Measurements from ENCODE around the gene ARAP1. TPM values are rescaled to one million over a fixed set of nuclear protein-coding genes. Genes with fewer than 3 reads are reported as not detected.

ARAP1 gene
- total and polyA plus RNA-seq, 2 of the 8 experiments (the other 6 are each of a cell fraction or from before 2014, with no cell fraction given) = 25.7 to 61.6 TPM

DNA sequence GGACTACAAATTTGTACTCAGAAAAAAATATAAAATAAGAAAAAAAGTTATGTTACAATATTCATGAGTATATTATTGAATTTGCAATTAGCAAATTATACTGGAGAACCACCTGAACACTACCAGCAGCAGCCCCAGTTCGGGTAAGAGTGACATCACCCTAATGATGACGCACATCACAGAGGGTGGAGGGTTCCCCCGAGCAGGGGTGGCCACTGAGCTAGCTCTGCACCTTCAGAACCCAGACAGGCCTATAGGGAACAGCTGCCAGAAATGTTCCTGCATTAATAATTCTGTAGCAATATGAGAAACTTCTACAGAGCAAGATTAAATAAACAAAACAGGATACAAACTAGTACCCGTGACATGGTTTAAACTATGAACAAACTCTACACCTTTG lies 17.5 kb upstream of the ARAP1 start (continued):
- TF ChIP-seq, protein P1, sequence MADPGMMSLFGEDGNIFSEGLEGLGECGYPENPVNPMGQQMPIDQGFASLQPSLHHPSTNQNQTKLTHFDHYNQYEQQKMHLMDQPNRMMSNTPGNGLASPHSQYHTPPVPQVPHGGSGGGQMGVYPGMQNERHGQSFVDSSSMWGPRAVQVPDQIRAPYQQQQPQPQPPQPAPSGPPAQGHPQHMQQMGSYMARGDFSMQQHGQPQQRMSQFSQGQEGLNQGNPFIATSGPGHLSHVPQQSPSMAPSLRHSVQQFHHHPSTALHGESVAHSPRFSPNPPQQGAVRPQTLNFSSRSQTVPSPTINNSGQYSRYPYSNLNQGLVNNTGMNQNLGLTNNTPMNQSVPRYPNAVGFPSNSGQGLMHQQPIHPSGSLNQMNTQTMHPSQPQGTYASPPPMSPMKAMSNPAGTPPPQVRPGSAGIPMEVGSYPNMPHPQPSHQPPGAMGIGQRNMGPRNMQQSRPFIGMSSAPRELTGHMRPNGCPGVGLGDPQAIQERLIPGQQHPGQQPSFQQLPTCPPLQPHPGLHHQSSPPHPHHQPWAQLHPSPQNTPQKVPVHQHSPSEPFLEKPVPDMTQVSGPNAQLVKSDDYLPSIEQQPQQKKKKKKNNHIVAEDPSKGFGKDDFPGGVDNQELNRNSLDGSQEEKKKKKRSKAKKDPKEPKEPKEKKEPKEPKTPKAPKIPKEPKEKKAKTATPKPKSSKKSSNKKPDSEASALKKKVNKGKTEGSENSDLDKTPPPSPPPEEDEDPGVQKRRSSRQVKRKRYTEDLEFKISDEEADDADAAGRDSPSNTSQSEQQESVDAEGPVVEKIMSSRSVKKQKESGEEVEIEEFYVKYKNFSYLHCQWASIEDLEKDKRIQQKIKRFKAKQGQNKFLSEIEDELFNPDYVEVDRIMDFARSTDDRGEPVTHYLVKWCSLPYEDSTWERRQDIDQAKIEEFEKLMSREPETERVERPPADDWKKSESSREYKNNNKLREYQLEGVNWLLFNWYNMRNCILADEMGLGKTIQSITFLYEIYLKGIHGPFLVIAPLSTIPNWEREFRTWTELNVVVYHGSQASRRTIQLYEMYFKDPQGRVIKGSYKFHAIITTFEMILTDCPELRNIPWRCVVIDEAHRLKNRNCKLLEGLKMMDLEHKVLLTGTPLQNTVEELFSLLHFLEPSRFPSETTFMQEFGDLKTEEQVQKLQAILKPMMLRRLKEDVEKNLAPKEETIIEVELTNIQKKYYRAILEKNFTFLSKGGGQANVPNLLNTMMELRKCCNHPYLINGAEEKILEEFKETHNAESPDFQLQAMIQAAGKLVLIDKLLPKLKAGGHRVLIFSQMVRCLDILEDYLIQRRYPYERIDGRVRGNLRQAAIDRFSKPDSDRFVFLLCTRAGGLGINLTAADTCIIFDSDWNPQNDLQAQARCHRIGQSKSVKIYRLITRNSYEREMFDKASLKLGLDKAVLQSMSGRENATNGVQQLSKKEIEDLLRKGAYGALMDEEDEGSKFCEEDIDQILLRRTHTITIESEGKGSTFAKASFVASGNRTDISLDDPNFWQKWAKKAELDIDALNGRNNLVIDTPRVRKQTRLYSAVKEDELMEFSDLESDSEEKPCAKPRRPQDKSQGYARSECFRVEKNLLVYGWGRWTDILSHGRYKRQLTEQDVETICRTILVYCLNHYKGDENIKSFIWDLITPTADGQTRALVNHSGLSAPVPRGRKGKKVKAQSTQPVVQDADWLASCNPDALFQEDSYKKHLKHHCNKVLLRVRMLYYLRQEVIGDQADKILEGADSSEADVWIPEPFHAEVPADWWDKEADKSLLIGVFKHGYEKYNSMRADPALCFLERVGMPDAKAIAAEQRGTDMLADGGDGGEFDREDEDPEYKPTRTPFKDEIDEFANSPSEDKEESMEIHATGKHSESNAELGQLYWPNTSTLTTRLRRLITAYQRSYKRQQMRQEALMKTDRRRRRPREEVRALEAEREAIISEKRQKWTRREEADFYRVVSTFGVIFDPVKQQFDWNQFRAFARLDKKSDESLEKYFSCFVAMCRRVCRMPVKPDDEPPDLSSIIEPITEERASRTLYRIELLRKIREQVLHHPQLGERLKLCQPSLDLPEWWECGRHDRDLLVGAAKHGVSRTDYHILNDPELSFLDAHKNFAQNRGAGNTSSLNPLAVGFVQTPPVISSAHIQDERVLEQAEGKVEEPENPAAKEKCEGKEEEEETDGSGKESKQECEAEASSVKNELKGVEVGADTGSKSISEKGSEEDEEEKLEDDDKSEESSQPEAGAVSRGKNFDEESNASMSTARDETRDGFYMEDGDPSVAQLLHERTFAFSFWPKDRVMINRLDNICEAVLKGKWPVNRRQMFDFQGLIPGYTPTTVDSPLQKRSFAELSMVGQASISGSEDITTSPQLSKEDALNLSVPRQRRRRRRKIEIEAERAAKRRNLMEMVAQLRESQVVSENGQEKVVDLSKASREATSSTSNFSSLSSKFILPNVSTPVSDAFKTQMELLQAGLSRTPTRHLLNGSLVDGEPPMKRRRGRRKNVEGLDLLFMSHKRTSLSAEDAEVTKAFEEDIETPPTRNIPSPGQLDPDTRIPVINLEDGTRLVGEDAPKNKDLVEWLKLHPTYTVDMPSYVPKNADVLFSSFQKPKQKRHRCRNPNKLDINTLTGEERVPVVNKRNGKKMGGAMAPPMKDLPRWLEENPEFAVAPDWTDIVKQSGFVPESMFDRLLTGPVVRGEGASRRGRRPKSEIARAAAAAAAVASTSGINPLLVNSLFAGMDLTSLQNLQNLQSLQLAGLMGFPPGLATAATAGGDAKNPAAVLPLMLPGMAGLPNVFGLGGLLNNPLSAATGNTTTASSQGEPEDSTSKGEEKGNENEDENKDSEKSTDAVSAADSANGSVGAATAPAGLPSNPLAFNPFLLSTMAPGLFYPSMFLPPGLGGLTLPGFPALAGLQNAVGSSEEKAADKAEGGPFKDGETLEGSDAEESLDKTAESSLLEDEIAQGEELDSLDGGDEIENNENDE (IDR thresholded peaks at IDR 0.05; ENCODE audit: insufficient replicate concordance, low read length) = no peak
- TF ChIP-seq CHD1 (IDR thresholded peaks at IDR 0.05; ENCODE audit: low read depth, low read length) = no peak

Measured in H1 (cell line).